GM12878 (cell line): ENCODE results near the gene CALN1.

Source experiments
- GABPA ChIP-seq: IDR thresholded peaks from 2 replicates; pipeline ENCODE4 v1.6.1; 2014; ENCODE audit warnings: antibody characterized with exemption, low read depth, mild to moderate bottlenecking, inconsistent platforms
- NR2C1 ChIP-seq: fragments of 450-650 bp; IDR thresholded peaks from 2 replicates; pipeline ENCODE4 v1.6.1; 2017; ENCODE audit warnings: antibody characterized with exemption, mild to moderate bottlenecking, moderate library complexity
- SIN3A ChIP-seq: IDR thresholded peaks from 2 replicates; pipeline ENCODE4 v1.6.1; 2012; ENCODE audit warnings: low read depth, low read length, improper control_type of control experiment
- ZZZ3 ChIP-seq: IDR thresholded peaks from 2 replicates; pipeline ENCODE4 v1.6.1; 2011; ENCODE audit warnings: low read depth; ENCODE audit not compliant: control insufficient read depth, insufficient read length
- TF ChIP-seq, protein P1 (sequence below), 3 experiments: IDR thresholded peaks in 2 of 3; conservative IDR thresholded peaks in 1 of 3; 2 replicates each; pipeline ENCODE4 v1.5.1; 2011; ENCODE audit warnings: low read depth in 3 of 3, low read length in 3 of 3, mild to moderate bottlenecking in 3 of 3, control low read depth in 2 of 3, moderate library complexity in 2 of 3, inconsistent platforms in 1 of 3, mixed read lengths in 1 of 3; ENCODE audit not compliant: control insufficient read depth in 2 of 3, insufficient read depth in 1 of 3; ENCODE audit errors: extremely low read depth in 1 of 3
- TF ChIP-seq, protein P2 (sequence below): fragments of 450-650 bp; IDR thresholded peaks from 2 replicates; pipeline ENCODE4 v1.6.1; 2016; ENCODE audit warnings: mild to moderate bottlenecking, moderate library complexity, borderline replicate concordance

DNA sequence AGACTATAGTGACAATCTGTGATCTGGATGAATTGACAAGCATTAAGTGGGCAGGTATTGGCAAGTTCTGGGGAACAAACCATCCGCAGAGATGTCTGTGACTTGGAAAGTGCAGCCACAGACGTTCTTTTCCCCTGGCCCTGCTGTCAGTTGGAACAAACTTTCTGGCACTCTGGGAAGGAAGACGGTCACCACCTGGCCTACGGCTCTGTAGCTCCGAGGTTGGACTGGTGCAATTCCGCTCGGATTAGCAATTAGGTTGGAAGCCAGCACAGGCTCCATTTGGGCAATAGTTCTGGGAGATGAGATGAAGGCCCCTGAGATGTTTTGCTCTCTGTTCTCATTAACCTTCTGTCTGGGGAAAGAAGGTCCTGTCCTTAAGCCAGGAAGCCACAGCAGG is 437.5 kb downstream of the CALN1 start:
- TF ChIP-seq NR2C1 (no peak), SIN3A (no peak), ZZZ3 (no peak), GABPA (no peak)
- TF ChIP-seq, protein P1, sequence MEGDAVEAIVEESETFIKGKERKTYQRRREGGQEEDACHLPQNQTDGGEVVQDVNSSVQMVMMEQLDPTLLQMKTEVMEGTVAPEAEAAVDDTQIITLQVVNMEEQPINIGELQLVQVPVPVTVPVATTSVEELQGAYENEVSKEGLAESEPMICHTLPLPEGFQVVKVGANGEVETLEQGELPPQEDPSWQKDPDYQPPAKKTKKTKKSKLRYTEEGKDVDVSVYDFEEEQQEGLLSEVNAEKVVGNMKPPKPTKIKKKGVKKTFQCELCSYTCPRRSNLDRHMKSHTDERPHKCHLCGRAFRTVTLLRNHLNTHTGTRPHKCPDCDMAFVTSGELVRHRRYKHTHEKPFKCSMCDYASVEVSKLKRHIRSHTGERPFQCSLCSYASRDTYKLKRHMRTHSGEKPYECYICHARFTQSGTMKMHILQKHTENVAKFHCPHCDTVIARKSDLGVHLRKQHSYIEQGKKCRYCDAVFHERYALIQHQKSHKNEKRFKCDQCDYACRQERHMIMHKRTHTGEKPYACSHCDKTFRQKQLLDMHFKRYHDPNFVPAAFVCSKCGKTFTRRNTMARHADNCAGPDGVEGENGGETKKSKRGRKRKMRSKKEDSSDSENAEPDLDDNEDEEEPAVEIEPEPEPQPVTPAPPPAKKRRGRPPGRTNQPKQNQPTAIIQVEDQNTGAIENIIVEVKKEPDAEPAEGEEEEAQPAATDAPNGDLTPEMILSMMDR (IDR thresholded peaks at IDR 0.05 in 2 of 3, conservative IDR thresholded peaks at IDR 0.05 in 1 of 3; ENCODE audit: control insufficient read depth in 2 of 3, extremely low read depth in 1 of 3, insufficient read depth in 1 of 3, low read depth in 3 of 3, low read length in 3 of 3), result no peak
- TF ChIP-seq, protein P2, sequence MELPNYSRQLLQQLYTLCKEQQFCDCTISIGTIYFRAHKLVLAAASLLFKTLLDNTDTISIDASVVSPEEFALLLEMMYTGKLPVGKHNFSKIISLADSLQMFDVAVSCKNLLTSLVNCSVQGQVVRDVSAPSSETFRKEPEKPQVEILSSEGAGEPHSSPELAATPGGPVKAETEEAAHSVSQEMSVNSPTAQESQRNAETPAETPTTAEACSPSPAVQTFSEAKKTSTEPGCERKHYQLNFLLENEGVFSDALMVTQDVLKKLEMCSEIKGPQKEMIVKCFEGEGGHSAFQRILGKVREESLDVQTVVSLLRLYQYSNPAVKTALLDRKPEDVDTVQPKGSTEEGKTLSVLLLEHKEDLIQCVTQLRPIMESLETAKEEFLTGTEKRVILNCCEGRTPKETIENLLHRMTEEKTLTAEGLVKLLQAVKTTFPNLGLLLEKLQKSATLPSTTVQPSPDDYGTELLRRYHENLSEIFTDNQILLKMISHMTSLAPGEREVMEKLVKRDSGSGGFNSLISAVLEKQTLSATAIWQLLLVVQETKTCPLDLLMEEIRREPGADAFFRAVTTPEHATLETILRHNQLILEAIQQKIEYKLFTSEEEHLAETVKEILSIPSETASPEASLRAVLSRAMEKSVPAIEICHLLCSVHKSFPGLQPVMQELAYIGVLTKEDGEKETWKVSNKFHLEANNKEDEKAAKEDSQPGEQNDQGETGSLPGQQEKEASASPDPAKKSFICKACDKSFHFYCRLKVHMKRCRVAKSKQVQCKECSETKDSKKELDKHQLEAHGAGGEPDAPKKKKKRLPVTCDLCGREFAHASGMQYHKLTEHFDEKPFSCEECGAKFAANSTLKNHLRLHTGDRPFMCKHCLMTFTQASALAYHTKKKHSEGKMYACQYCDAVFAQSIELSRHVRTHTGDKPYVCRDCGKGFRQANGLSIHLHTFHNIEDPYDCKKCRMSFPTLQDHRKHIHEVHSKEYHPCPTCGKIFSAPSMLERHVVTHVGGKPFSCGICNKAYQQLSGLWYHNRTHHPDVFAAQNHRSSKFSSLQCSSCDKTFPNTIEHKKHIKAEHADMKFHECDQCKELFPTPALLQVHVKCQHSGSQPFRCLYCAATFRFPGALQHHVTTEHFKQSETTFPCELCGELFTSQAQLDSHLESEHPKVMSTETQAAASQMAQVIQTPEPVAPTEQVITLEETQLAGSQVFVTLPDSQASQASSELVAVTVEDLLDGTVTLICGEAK, result no peak
